HepG2 (cell line): Measurements from ENCODE around the gene GPR31. TPM values are rescaled to one million over a fixed set of nuclear protein-coding genes. Genes with fewer than 3 reads are reported as not detected.
A peak's percentile ranks its signal among the peaks of the same experiment; 100 is the strongest.

Experiments
- ATAC-seq: fragments of 200-7000 bp; cut with Tn5 transposase; 3 replicates; pipeline ENCODE4 v1.9.1; 2020; ENCODE audit warnings: mild to moderate bottlenecking, moderate library complexity
- BruUV-seq: library from RNA; stranded (reverse); fragments of 400-500 nt; replicated peaks from 2 replicates; lab custom pipeline; 2021; lab: Mats Ljungman, UMichigan
- CTCF ChIA-PET: fragments of 300-600 bp; formaldehyde crosslinking; extraction: SDS; loops from one replicate; lab custom pipeline; 2021; ENCODE audit warnings: low total read pairs, inconsistent platforms, low intra/inter-chr PET ratio; lab: Yijun Ruan, JAX
- POLR2A ChIA-PET: fragments of 350-600 bp; sonication (Branson Sonifier 250); formaldehyde crosslinking; loops from one replicate; lab custom pipeline; 2020; ENCODE audit warnings: antibody characterized with exemption, inconsistent platforms; lab: Yijun Ruan, JAX
- DNase-seq: peaks from one replicate; pipeline ENCODE4 v3.0.0-alpha.2; 2015; ENCODE audit warnings: low spot score
- FAIRE-seq: peaks from 3 replicates; lab custom pipeline; 2011; peaks lifted over from hg19 to GRCh38; lab: Jason Lieb, UNC
- H2AFZ ChIP-seq: one replicate; pipeline ENCODE4 v1.6.1; 2011; ENCODE audit warnings: low read length, inconsistent platforms
- H3K27ac ChIP-seq: fragments of 300-600 bp; 3 replicates; pipeline ENCODE4 v1.8.0; 2011; ENCODE audit warnings: mixed run types, mild to moderate bottlenecking, mixed read lengths, low read length, inconsistent platforms; ENCODE audit not compliant: insufficient read depth; ENCODE audit errors: extremely low read length
- H3K27me3 ChIP-seq, 2 experiments: fragments of 200-600 bp in 1 of 2; 2 replicates in 1 of 2; 3 replicates in 1 of 2; pipeline versions ENCODE4 v1.6.0 to v1.8.0; 2011; ENCODE audit warnings: low read length in 2 of 2, mild to moderate bottlenecking in 2 of 2, moderate library complexity in 2 of 2, inconsistent platforms in 1 of 2; ENCODE audit not compliant: insufficient read depth in 2 of 2, control insufficient read depth in 1 of 2
- H3K36me3 ChIP-seq, 2 experiments: fragments of 200-600 bp in 1 of 2; replicated peaks in 1 of 2; 2 replicates in 1 of 2; 3 replicates in 1 of 2; pipeline versions ENCODE4 v1.5.1 to v1.8.0; 2011; ENCODE audit warnings: low read length in 2 of 2, inconsistent platforms in 1 of 2; ENCODE audit not compliant: insufficient read depth in 2 of 2, control insufficient read depth in 1 of 2
- H3K4me1 ChIP-seq: 2 replicates; pipeline ENCODE4 v1.5.1; 2012; ENCODE audit warnings: low read length, inconsistent platforms; ENCODE audit not compliant: insufficient read depth
- H3K4me2 ChIP-seq: 2 replicates; pipeline ENCODE4 v1.6.0; 2011; ENCODE audit warnings: low read depth, low read length, inconsistent platforms
- H3K4me3 ChIP-seq, 3 experiments: fragments of 200-600 bp in 1 of 3; sonication (generic), shearing (Covaris generic) in 1 of 3; replicated peaks in 1 of 3; 2 replicates each; pipeline ENCODE4 v1.5.1; 2011 to 2016; ENCODE audit warnings: low read length in 3 of 3, inconsistent platforms in 2 of 3, low read depth in 2 of 3, mild to moderate bottlenecking in 2 of 3, control low read depth in 1 of 3, mixed read lengths in 1 of 3; ENCODE audit not compliant: insufficient read depth in 1 of 3
- H3K79me2 ChIP-seq: one replicate; pipeline ENCODE4 v1.6.1; 2011; ENCODE audit warnings: low read length, inconsistent platforms; ENCODE audit not compliant: insufficient read depth
- H3K9ac ChIP-seq: 2 replicates; pipeline ENCODE4 v1.6.0; 2011; ENCODE audit warnings: mild to moderate bottlenecking, low read depth, low read length, inconsistent platforms; ENCODE audit not compliant: insufficient read depth
- H3K9me3 ChIP-seq: 2 replicates; pipeline ENCODE4 v1.5.1; 2012; ENCODE audit warnings: mild to moderate bottlenecking, low read length
- H4K20me1 ChIP-seq: 2 replicates; pipeline ENCODE4 v1.6.0; 2011; ENCODE audit warnings: inconsistent platforms, mild to moderate bottlenecking, low read length, moderate library complexity; ENCODE audit not compliant: insufficient read depth
- GRHL1 ChIP-seq: sonication (generic); formaldehyde crosslinking; conservative IDR thresholded peaks from 2 replicates; pipeline ENCODE4 v1.8.0; 2022; ENCODE audit warnings: missing genetic modification reagents
- HOXD1 ChIP-seq: sonication (generic); formaldehyde crosslinking; IDR thresholded peaks from 2 replicates; pipeline ENCODE4 v1.5.0; 2020; ENCODE audit warnings: missing genetic modification reagents
- NKX3-1 ChIP-seq: sonication (generic); formaldehyde crosslinking; IDR thresholded peaks from 2 replicates; pipeline ENCODE4 v1.5.0; 2020; ENCODE audit warnings: missing genetic modification reagents
- PPARG ChIP-seq: conservative IDR thresholded peaks from 2 replicates; pipeline ENCODE4 v1.6.1; 2016; ENCODE audit warnings: missing biosample characterization, missing genetic modification reagents
- ZNF407 ChIP-seq: sonication (generic); formaldehyde crosslinking; IDR thresholded peaks from one replicate; pipeline ENCODE4 v1.5.1; 2020; ENCODE audit warnings: mild to moderate bottlenecking, missing genetic modification reagents; ENCODE audit errors: not compliant biosample characterization
- ZNF607 ChIP-seq: sonication (generic); formaldehyde crosslinking; IDR thresholded peaks from 2 replicates; pipeline ENCODE4 v1.5.1; 2020; ENCODE audit warnings: missing genetic modification reagents, mild to moderate bottlenecking, borderline replicate concordance
- ZNF687 ChIP-seq: sonication (generic); formaldehyde crosslinking; IDR thresholded peaks from 2 replicates; pipeline ENCODE4 v1.5.1; 2020; ENCODE audit warnings: mild to moderate bottlenecking, missing genetic modification reagents, moderate library complexity
- WGBS: methylation state at CpG from one replicate; pipeline ENCODE4 v1.1.6; 2017; ENCODE audit warnings: low lambda C conversion rate; 5-methylcytosine and 5-hydroxymethylcytosine counted together
- in situ Hi-C: cut with HindIII; loops from 2 replicates; pipeline ENCODE4 v1.10.0; 2017; ENCODE audit warnings: low pct_unique_long_range_greater_than_20kb; ENCODE audit not compliant: extremely low pct_ligation_motif_present
- intact Hi-C: fragments of 100-400 bp; cut with micrococcal nuclease; formaldehyde crosslinking; loops from one replicate; pipeline ENCODE4 v1.10.0; 2022; ENCODE audit not compliant: unreplicated experiment
- polyA plus RNA-seq, 8 experiments: library from polyadenylated mRNA; depleted of rRNA in 3 of 8; stranded (reverse) in 7 of 8; unstranded in 1 of 8; fragments of >200 nt; fragmentation: Illumina TruSeq in 4 of 8; extraction: Trizol in 4 of 8; gene quantifications; 2 replicates each; pipeline versions ENCODE4 v1.2.1 to v1.2.3, GENCODE V29; 2011 to 2016; ENCODE audit warnings: low read depth in 4 of 8, missing spikeins in 1 of 8, mixed read lengths in 1 of 8; ENCODE audit not compliant: insufficient read depth in 1 of 8
- total RNA-seq, 5 experiments: library from RNA; depleted of rRNA; stranded (reverse); fragments of >200 nt; fragmentation: Illumina TruSeq; extraction: Trizol; gene quantifications; 2 replicates each; pipeline ENCODE4 v1.2.3, GENCODE V29; 2016; ENCODE audit warnings: low read depth in 1 of 5

Gene GPR31
- total and polyA plus RNA-seq, 2 of the 13 experiments (the other 11 are each of a cell fraction or from before 2014, with no cell fraction given), result not detected

- CTCF ChIA-PET, result interaction anchor here (2.4 kb wide), 1 partner anchor 22 kb away, joined by 28 read pairs; no protein-coding TSS in a partner anchor
- peaks cover 0 to 23% of the 10 kb centered on the region in 2 experiments; a peak in 4 of 5 replicates for H3K27me3 ChIP-seq
- H3K27ac ChIP-seq, result no peak overlapping the region
- no peaks in the 10 kb centered on the region for H4K20me1 ChIP-seq
- POLR2A ChIA-PET, result no interaction called here
- in situ Hi-C loops, result no loop called here
- H3K9me3 ChIP-seq, result peaks cover 10% of the 10 kb centered on the region
- no peaks in the 10 kb centered on the region for H3K79me2 ChIP-seq
- TF ChIP-seq ZNF407 (CRISPR knock-in tag), result no peak
- no peak for TF ChIP-seq HOXD1
- TF ChIP-seq NKX3-1 (CRISPR knock-in tag), result no peak
- TF ChIP-seq GRHL1, result no peak
- no peak for TF ChIP-seq PPARG
- TF ChIP-seq ZNF687 (CRISPR knock-in tag), result 0 out of 2 replicates have a peak, but pooled peaks have one; percentile 12
- TF ChIP-seq ZNF607 (CRISPR knock-in tag), result no peak
- TF ChIP-seq, all 625 proteins: peak for 1
- 63% methylated on average over 12 of the region's 12 CpGs for WGBS
- no peaks in the 10 kb centered on the region for H3K36me3 ChIP-seq
- ATAC-seq, result no peak
- H3K4me2 ChIP-seq, result no peak overlapping the region
- no peak overlapping the region for H3K9ac ChIP-seq
- no peak overlapping the region for H2AFZ ChIP-seq
- H3K4me3 ChIP-seq, result no peak overlapping the region
- no peak for FAIRE-seq
- DNase-seq, result no peak
- peaks cover 58% of the 10 kb centered on the region for H3K4me1 ChIP-seq
- intact Hi-C loops, result loop anchor here (1.0 kb wide), 1 partner anchor 117 kb away; no protein-coding TSS in a partner anchor
- no TSS peak for BruUV-seq
Observed at GRCh38 chr6:167118839-167119238, 38.9 kb downstream of the GPR31 start.
